Adrenal gland (tissue), 12 donors: Measurements from ENCODE around the gene APBB2. TPM values are rescaled to one million over a fixed set of nuclear protein-coding genes. Genes with fewer than 3 reads are reported as not detected.

Experiments used
- DNase-seq, 7 donors: peaks; one replicate each; pipeline ENCODE4 v3.0.0-alpha.2; 2019 to 2020
- H3K27ac ChIP-seq, 5 donors: fragments of 200-600 bp; sonication (generic) in 4 of 5; 1 replicate in 3 of 5; 2 replicates in 2 of 5; pipeline versions ENCODE4 v1.5.1 to v1.8.0; 2016 to 2020; ENCODE audit warnings: mild to moderate bottlenecking in 1 of 5
- H3K27me3 ChIP-seq: fragments of 200-600 bp; 2 replicates; pipeline ENCODE4 v1.8.0; 2021
- H3K36me3 ChIP-seq, 2 donors: fragments of 200-600 bp; replicated peaks in 1 of 2; 1 replicate in 1 of 2; 2 replicates in 1 of 2; pipeline versions ENCODE4 v1.5.1 to v1.8.0; 2018 to 2022
- H3K4me1 ChIP-seq, 2 donors: fragments of 200-600 bp; replicated peaks in 1 of 2; 1 replicate in 1 of 2; 2 replicates in 1 of 2; pipeline versions ENCODE4 v1.5.1 to v1.8.0; 2018 to 2021
- H3K4me3 ChIP-seq, 4 donors: fragments of 200-600 bp; sonication (generic) in 3 of 4; one replicate each; pipeline ENCODE4 v1.5.1; 2016 to 2018
- H3K9me3 ChIP-seq, 3 donors: fragments of 200-600 bp; sonication (generic) in 1 of 3; replicated peaks in 1 of 3; 1 replicate in 2 of 3; 2 replicates in 1 of 3; pipeline versions ENCODE4 v1.5.1 to v1.8.0; 2016 to 2021
- CTCF ChIP-seq, 6 experiments: fragments of 450-650 bp in 4 of 6; fragments of 200-600 bp in 2 of 6; sonication (generic) in 1 of 6; IDR thresholded peaks; 1 replicate in 5 of 6; 2 replicates in 1 of 6; pipeline versions ENCODE4 v1.5.1 to v1.8.0; 2016 to 2021; ENCODE audit warnings: antibody characterized with exemption in 6 of 6, mild to moderate bottlenecking in 2 of 6, moderate library complexity in 1 of 6
- POLR2A ChIP-seq, 2 donors: fragments of 450-650 bp; IDR thresholded peaks; one replicate each; pipeline ENCODE4 v1.6.1; 2017; ENCODE audit warnings: antibody characterized with exemption in 2 of 2, mild to moderate bottlenecking in 2 of 2, moderate library complexity in 1 of 2
- WGBS, 4 donors: extraction: QIAGEN DNeasy Blood & Tissue Kit in 2 of 4; methylation state at CpG; one replicate each; pipeline versions ENCODE4 v1.1.5 to v1.1.7; 2013 to 2017; 5-methylcytosine and 5-hydroxymethylcytosine counted together
- intact Hi-C, 2 donors: fragments of 100-400 bp; cut with DNase I; formaldehyde crosslinking; loops; one replicate each; pipeline versions ENCODE4 v1.14.1 to v1.15.0; 2022 to 2023
- polyA plus RNA-seq, 3 donors: library from polyadenylated mRNA; stranded (reverse); fragments of 200-250 nt in 2 of 3; fragments of 350-450 nt in 1 of 3; fragmentation: Illumina TruSeq in 1 of 3; extraction: RNeasy Lipid Tissue Mini Kit (QIAGEN cat#74804) in 1 of 3; gene quantifications; one replicate each; pipeline ENCODE4 v1.2.3, GENCODE V29; 2013 to 2014
- total RNA-seq, 9 donors: library from RNA; depleted of rRNA in 4 of 9; stranded (reverse); fragments of >200 nt in 4 of 9; fragments of 120-200 nt in 1 of 9; fragmentation: NEBNext Ultra II Directional in 1 of 9; extraction: Animal tissue kit (Norgen Biotek cat#: 25700) in 1 of 9; gene quantifications; one replicate each; pipeline versions ENCODE4 v1.1.0 to v1.2.4, GENCODE V29; 2013 to 2023
- donor health status: healthy with polysubstance abuse.
- donor health status: Bipolar disorder and iron deficiency.
- donor health status: DM: yes; HTN: yes; CAD: no.
- donor health status: DM: no; HTN: no; CAD: no.
- donor health status: DM: no; HTN: no; CAD: no.
- donor health status: DM: yes; HTN: yes; CAD: no.

APBB2 gene
- total and polyA plus RNA-seq, 12 donors, result 12.4 to 135 (median 39.7) TPM

- DNase-seq, result no peak
- Histone ChIP-seq H3K9me3 (no peaks in the 10 kb centered on the region), H3K36me3 (no peaks in the 10 kb centered on the region), H3K27ac (no peak overlapping the region), H3K4me1 (peaks cover 0 to 32% of the 10 kb centered on the region in 2 donors), H3K27me3 (no peaks in the 10 kb centered on the region), H3K4me3 (no peak overlapping the region)
- no peak for TF ChIP-seq CTCF (IDR thresholded peaks at IDR 0.05)
- TF ChIP-seq POLR2A (IDR thresholded peaks at IDR 0.05), result no peak
- intact Hi-C loops, result no loop called here
- WGBS, 4 donors, result 74 to 81% (median 79%) methylated on average over 2 of the region's 2 CpGs
Observed at GRCh38 chr4:41132055-41132683, 82.2 kb downstream of the APBB2 start.

- no peaks in the 10 kb centered on the region for H3K9me3 ChIP-seq
- H3K36me3 ChIP-seq, result no peaks in the 10 kb centered on the region
- H3K4me1 ChIP-seq, result peaks cover 0 to 18% of the 10 kb centered on the region in 2 donors
- no peaks in the 10 kb centered on the region for H3K27me3 ChIP-seq
- intact Hi-C loops, result no loop called here
- TF ChIP-seq CTCF (IDR thresholded peaks at IDR 0.05), result no peak
- no peak for TF ChIP-seq POLR2A (IDR thresholded peaks at IDR 0.05)
- H3K27ac ChIP-seq, result no peak overlapping the region
- 81 to 89% (median 84%) methylated on average over 6 of the region's 6 CpGs for WGBS, 4 donors
- no peak for DNase-seq
- H3K4me3 ChIP-seq, result no peak overlapping the region
Observed at GRCh38 chr4:41129936-41130440, 84.4 kb downstream of the APBB2 start.

- no peak for DNase-seq
- H3K27ac ChIP-seq, result no peak overlapping the region
- no peaks in the 10 kb centered on the region for H3K36me3 ChIP-seq
- H3K27me3 ChIP-seq, result no peaks in the 10 kb centered on the region
- H3K4me1 ChIP-seq, result peaks cover 0 to 18% of the 10 kb centered on the region in 2 donors
- intact Hi-C loops, result no loop called here
- no peak for TF ChIP-seq CTCF (IDR thresholded peaks at IDR 0.05)
- no peak for TF ChIP-seq POLR2A (IDR thresholded peaks at IDR 0.05)
- H3K4me3 ChIP-seq, result no peak overlapping the region
- no peaks in the 10 kb centered on the region for H3K9me3 ChIP-seq
- 84 to 100% (median 94%) methylated on average over 1 of the region's 1 CpG for WGBS, 4 donors
Observed at GRCh38 chr4:41129128-41129754, 85.1 kb downstream of the APBB2 start.

GRCh38 chr4:41125558-41126311, 88.6 kb downstream of the APBB2 start:
- no peak overlapping the region for H3K27ac ChIP-seq
- peaks cover 0 to 5% of the 10 kb centered on the region in 2 donors for H3K4me1 ChIP-seq
- TF ChIP-seq CTCF (IDR thresholded peaks at IDR 0.05), result no peak
- no peak for TF ChIP-seq POLR2A (IDR thresholded peaks at IDR 0.05)
- intact Hi-C loops, result no loop called here
- H3K36me3 ChIP-seq, result no peaks in the 10 kb centered on the region
- WGBS, 4 donors, result 77 to 83% (median 82%) methylated on average over 7 of the region's 7 CpGs
- no peak overlapping the region for H3K4me3 ChIP-seq
- no peaks in the 10 kb centered on the region for H3K9me3 ChIP-seq
- no peak for DNase-seq
- no peaks in the 10 kb centered on the region for H3K27me3 ChIP-seq
